SKM-1 (cell line): ENCODE measurements around the gene PLEKHA6.

Experiments used
- DNase-seq: peaks from one replicate; lab custom pipeline; 2025; ENCODE audit not compliant: unreplicated experiment; lab: John Stamatoyannopoulos, UW

Gene PLEKHA6

DNA sequence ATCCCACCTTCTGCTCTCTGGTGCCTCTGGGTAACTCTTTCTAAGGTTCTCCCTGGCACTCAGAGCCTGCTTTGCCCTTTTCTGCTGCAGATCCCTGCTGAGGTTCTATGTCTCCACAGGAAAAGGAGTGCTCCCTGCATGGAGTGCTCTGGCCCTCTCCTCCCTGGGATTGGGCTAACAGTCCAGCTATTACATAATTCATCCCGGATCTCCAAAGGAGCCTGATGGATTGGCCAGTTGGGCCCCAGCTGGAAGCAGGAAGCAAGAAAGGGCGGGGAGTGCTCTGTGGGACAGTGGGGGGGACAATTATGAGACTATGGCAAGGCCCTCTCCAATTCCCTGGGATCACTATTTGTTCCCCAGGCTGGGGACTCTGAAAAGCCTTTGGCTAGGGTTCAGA, 94.1 kb downstream of the PLEKHA6 start:
- no peak for DNase-seq

DNA sequence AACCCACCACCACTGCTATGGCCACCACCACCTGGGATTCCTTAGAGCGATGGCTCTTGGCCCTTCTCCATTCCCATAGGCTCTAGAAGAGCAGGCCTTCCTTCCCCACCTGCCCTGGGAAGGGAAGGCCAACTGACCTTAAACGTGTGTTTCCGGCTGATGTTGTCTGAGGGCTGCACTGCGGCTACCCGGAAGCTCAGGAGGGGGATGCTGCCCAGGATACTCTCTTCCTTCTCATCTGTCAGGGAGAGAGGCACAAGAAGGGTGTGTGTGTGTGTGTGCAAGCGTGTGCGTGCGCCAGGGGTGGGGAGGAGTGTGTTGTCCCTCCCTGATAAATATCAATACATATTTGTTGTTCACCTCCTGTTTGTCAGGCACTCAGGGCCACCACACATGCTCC, 94.9 kb downstream of the PLEKHA6 start:
- DNase-seq, result no peak

- no peak for DNase-seq
These were observed 96.3 kb downstream of the PLEKHA6 start for GRCh38 chr1:204263254-204263910.

DNA sequence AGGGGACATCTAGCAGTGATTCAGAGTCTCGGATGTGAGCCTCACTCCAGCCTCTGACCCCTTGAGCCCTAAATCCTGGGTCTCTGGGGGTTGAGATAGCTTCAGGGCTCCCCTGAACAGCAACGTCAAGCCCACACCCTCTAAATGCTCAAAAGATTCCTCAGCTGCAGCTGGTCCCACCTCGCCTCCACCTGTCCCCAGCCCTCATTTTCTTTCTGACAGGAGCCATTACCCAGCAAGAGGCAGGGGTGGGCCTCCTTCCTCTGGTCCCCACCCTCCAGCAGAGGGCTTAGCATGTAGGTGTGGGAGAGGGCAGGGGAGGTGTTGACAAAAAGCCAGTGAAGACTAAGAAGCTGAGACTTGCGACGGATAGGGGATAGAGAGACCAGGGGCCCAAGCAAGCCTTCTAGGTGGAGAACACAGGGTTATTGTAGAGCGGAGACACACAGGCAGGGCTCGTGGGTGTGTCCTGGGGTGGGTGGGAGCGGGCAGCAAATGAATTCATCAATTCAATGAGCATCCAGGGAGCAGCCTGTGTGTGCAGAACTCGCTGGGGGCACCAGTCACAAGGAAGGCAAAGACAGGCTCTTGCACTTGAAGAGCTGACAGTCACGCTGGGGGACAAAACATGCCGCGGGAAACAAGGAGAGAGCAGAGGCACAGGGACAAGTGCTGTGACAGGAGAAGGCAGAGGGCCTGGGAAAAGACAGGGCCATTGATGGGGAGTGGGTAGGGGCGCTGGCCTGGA, 97.0 kb downstream of the PLEKHA6 start:
- DNase-seq, result no peak

GRCh38 chr1:204261746-204262505, 97.8 kb downstream of the PLEKHA6 start:
- DNase-seq, result no peak

GRCh38 chr1:204261266-204261665, 98.5 kb downstream of the PLEKHA6 start:
- no peak for DNase-seq

DNA sequence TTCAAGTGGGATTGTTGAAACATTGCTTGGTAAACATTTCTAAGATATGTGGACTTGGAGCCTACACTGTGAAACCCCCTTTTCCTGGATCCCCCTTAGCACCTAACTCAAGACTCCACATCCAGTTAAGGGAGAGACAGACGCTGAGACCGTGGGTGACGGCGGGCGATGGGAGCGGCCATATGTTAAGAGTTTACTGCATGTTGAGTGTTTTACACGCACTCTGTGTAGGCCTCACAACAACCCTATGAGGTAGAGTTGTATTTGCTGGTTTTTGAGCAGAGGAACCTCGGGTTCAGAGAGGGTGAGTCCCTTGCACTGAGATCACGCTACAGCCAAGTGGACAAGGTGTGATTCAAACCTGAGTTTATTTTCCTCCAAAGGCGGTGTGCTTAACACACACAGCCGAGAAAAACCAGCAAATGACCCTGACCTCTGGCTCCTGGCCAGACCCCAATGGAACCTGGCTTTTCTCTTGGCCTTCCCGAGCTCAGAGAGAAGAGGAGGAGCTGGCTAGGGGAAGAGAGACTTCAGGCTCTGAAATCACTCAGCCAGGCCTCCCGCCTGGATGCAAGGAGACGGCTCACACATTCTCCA, 99.0 kb downstream of the PLEKHA6 start:
- DNase-seq, result no peak

- DNase-seq, result no peak
These were observed 99.9 kb downstream of the PLEKHA6 start for GRCh38 chr1:204259782-204260181.

- DNase-seq, result no peak
These were observed 100.5 kb downstream of the PLEKHA6 start for GRCh38 chr1:204259196-204259595.

DNA sequence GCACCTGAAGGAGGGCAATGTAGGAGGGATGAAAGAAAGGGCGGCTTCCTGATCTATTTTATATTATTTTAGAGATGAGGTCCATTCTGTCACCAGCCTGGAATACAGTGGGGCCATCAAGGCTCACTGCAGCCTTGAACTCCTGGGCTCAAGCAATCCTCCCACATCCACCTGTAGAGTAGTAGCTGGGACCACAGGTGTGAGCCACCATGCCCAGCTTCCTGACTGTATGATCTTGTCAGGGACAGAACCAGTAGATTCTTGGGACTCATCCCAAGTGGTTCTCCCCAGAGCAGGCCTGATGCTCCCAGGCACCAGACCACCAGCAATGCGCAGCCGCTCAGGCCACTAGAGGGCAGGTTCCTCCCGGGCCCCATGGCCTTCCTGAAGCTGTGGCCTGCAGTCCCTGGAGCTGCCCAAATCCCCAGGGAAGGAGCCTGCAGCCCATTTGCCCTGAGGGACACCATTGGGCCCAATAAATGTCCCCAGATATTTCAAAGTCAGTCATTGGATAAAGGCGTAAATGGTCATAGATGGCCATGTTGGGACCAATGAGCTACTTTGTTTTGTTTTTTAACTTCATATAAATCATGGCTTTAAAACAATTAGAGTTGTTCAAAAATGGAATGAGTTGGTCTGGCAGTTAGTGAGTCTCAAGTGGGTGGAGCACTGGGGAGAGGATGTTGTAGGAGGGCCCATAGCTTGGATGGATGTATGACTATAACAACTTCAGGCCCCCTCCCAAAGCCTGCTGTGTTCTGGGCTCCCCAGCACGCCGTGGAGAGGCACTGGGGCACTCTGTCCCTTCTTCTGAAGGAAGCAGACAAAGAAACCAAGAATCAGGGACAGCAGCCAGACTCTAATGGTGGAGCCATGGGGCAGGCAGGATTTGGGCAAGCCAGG, 101.3 kb downstream of the PLEKHA6 start:
- peak; percentile 53 for DNase-seq

- DNase-seq, result no peak
These were observed 102.3 kb downstream of the PLEKHA6 start for GRCh38 chr1:204257446-204257845.

GRCh38 chr1:204256531-204256930, 103.2 kb downstream of the PLEKHA6 start:
- DNase-seq, result no peak

DNA sequence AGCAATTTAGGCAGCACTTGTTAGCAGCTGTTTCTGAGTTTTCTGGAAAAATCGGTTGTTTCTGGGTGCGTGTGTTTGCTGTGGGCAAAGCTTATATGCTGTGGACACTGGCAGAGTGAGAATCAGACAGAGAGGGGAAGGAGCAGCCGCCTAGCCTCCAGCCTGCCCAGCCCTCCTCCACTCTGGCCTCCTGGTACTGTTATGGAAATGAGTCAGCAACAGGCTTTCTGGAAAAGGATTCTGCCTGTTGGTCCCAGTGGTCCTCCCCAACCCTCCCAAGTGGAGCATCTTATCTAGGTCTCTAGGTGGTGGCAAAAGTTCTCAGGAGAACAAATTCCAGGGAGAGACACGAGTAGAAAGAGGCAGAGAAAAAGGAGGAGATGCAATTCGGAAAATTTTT, 103.8 kb downstream of the PLEKHA6 start:
- DNase-seq, result no peak

- no peak for DNase-seq
These were observed 104.5 kb downstream of the PLEKHA6 start for GRCh38 chr1:204255225-204255624.

DNA sequence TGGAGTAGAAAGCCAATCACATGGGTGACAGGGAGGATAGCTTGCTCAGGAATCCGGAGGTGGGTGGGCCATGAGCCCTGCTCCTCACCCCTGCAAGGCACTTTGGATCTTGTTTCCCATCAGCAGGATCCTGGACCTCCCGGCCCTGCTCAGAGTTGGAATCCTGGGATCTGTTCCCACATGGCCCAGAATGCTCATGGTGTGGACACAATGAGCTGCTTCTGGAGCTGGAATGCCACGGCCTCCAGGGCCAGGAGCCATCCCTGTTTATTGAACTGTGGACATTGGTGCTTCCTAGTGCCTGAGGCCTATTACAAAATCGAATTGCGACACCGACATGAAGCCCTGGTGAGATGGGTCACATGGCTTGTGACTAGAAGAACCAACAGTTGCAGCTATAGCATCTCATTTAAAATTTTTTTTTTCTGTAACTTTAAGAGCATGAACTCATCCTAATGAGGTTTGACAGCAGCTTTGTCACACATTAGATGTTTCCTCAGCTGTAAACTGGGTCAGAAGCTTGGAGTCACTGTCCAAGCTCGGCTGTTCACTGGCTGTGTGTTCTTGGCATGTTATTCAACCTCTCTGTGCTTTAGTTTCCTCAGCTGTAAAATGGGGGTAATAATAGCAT, 105.6 kb downstream of the PLEKHA6 start:
- peak; percentile 82 for DNase-seq

DNA sequence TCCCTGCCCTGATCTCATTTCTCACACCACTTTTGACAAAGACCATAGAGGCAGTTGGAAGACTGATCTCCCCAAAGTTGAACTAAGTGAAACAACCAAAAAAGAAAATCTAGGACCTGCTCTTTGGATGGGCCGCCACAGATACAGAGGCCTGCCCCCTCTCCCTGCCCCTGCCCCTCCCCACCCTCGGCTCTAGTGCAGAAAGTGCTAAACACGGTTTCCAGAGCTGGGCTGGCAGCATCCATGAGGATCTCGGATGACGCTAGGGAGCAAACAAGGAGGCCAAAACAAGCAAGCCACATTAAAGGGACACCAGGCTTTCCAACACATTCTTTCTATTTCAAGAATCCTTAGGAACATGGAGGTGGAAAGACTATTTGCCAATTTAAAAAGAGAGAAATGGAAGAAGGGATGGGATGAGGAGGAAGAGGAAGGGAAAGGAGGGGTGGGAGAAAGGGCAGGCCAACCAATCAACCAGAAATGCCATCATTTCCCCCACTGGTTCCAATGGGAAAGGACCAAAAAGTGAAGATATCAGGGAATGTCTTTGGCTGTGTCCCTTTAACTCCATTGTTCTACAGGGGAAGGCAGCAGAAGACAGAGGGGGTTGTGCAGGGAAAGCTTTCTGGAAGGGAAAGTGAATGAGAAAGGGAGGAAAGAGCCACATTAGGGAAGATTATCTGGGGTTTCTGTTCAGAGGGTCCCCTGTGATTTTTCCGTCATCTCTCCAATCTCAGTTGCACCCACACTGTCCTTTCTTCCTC, 107.6 kb downstream of the PLEKHA6 start:
- DNase-seq, result no peak

- no peak for DNase-seq
These were observed 108.4 kb downstream of the PLEKHA6 start for GRCh38 chr1:204251286-204251685.

DNA sequence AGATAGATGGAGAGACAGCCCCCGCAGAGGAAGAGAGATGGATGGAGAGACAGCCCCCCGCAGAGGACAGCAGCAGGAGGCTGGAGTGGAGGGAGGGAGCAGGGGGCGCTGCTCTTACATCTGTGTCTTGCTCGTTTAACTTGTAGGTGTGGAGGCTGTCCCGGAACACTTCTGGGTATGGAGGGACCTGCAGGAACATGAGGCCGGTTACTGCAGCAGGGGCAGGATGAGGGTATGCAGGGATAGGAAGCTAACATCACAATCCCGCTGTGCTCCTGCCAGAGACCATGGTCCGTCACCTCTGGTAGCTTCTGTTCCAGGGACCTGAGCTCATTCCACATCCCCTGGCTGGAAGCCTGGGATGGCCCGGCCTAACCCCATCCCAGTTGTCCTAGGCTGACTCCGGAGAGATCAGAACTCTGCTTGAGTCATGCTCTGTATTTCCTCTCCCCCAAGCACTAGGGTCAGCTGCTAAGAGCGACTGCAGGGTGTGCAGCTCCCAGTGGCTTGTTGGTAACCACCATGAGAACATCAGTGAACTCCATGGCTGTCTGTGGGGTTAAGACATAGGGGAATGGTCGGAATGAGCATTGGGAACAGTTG, 109.2 kb downstream of the PLEKHA6 start:
- DNase-seq, result no peak
